ACC112 (cell line): ENCODE data around the gene RRAGB.
"Not testable (repeated sequence)": the region's sequence is repeated elsewhere in the genome, so short reads cannot be mapped to it uniquely, and the experiment has no call there.

Experiments used
- H2AFZ ChIP-seq: fragments of 200-600 bp; sonication (generic); one replicate; pipeline ENCODE4 v1.6.0; 2017; ENCODE audit warnings: antibody characterized with exemption, low read length; ENCODE audit not compliant: unreplicated experiment
- H3K27ac ChIP-seq: fragments of 200-600 bp; sonication (generic); 2 replicates; pipeline ENCODE4 v1.5.1; 2014; ENCODE audit warnings: low read depth, mild to moderate bottlenecking, antibody characterized with exemption, low read length, moderate library complexity
- H3K27me3 ChIP-seq: fragments of 200-600 bp; sonication (generic); 2 replicates; pipeline ENCODE4 v1.6.1; 2014; ENCODE audit warnings: mild to moderate bottlenecking, antibody characterized with exemption, low read length, moderate library complexity, mixed read lengths; ENCODE audit not compliant: insufficient read depth
- H3K36me3 ChIP-seq: fragments of 200-600 bp; sonication (generic); 2 replicates; pipeline ENCODE4 v1.6.1; 2016; ENCODE audit warnings: mild to moderate bottlenecking, antibody characterized with exemption, low read length, moderate library complexity, mixed read lengths; ENCODE audit not compliant: insufficient read depth
- H3K4me1 ChIP-seq: fragments of 200-600 bp; sonication (generic); one replicate; pipeline ENCODE4 v1.6.1; 2016; ENCODE audit warnings: low read length, mixed read lengths; ENCODE audit not compliant: insufficient read depth, unreplicated experiment, control insufficient read depth
- H3K4me3 ChIP-seq: fragments of 200-600 bp; sonication (generic); 2 replicates; pipeline ENCODE4 v1.5.1; 2014; ENCODE audit warnings: mild to moderate bottlenecking, low read depth, low read length
- H3K79me2 ChIP-seq: fragments of 200-600 bp; sonication (generic); one replicate; pipeline ENCODE4 v1.6.0; 2016; ENCODE audit warnings: low read length; ENCODE audit not compliant: control insufficient read depth, unreplicated experiment, insufficient read depth

Gene RRAGB, protein sequence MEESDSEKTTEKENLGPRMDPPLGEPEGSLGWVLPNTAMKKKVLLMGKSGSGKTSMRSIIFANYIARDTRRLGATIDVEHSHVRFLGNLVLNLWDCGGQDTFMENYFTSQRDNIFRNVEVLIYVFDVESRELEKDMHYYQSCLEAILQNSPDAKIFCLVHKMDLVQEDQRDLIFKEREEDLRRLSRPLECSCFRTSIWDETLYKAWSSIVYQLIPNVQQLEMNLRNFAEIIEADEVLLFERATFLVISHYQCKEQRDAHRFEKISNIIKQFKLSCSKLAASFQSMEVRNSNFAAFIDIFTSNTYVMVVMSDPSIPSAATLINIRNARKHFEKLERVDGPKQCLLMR

DNA sequence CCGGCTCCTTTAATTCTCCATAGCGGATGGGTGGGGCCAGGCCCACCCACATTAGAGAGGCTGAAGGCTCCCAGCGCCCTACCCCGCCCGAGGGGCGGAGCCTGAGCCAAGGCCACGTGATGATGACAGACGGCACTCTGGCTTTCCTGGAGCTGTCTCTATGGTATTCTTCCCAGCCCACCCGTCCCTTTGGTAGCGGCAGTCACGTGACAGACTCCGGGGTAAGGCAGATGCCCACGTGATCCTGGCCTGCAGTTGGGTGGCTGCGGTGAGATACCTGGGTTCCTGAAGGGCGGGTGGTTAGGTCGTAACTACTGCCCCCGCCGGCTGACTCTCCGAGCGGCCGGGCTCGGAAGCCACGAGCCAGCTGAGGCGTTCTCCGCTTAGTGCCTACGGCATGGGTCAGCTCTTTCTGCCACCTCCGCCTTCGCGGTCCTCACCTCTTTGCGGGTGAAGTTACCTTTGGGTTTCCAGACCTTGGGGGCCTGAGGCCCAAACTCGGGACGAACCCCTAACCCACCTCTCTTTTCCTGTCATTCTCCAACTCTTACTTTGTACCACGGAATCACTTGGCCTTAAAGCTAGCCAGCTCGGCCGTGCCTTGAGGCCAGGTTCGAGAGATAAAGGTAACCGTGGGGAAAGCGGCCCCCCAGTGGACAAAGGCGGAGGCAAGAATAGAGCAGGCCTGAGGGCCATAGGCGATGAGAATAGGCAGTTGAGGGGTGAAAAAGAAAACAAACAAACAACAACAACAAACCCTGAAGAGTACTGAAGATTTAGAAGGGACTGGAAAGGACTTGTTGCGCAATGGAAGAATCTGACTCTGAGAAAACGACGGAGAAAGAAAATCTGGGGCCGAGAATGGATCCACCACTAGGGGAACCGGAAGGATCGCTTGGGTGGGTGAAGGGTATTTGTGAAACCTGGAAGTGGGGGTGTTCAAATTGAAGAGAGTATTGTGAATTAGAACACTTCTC, at the start of gene RRAGB:
RRAGB (plus strand) TSS at position 229 of the 977 bp plus-strand sequence; CDS start at position 808, 579 bp downstream.
- Histone ChIP-seq H3K36me3 (0 out of 2 replicates have a peak, but pooled peaks cover 3% of the 10 kb centered on the region), H3K79me2 (peaks cover 8% of the 10 kb centered on the region), H3K27ac (peak within 1 kb of the TSS; percentile 73), H3K4me3 (peak within 1 kb of the TSS; percentile 94), H2AFZ (peak within 1 kb of the TSS; percentile 87), H3K27me3 (no peaks in the 10 kb centered on the region), H3K4me1 (peaks cover 7% of the 10 kb centered on the region)

DNA sequence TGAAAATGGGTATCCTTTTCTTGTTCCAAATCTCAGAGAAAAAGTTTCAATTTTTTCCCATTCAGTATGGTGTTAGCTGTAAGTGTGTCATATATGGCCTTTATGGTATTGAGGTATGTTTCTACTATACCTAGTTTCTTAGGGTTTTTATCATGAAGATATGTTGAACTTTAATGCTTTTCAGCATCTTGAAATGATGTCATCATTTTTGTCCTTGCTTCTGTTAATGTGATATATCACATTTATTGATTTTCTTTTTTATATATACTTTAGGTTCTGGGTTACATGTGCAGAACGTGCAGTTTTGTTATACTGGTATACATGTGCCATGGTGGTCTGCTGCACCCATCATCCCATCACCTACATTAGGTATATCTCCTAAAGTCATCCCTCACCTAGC, 49.5 kb upstream of the RRAGB start:
- no peaks in the 10 kb centered on the region for H3K4me1 ChIP-seq
- no peak overlapping the region for H3K27ac ChIP-seq
- no peaks in the 10 kb centered on the region for H3K79me2 ChIP-seq
- H3K4me3 ChIP-seq: no peak overlapping the region
- no peak overlapping the region for H2AFZ ChIP-seq
- no peaks in the 10 kb centered on the region for H3K27me3 ChIP-seq
- no peaks in the 10 kb centered on the region for H3K36me3 ChIP-seq

DNA sequence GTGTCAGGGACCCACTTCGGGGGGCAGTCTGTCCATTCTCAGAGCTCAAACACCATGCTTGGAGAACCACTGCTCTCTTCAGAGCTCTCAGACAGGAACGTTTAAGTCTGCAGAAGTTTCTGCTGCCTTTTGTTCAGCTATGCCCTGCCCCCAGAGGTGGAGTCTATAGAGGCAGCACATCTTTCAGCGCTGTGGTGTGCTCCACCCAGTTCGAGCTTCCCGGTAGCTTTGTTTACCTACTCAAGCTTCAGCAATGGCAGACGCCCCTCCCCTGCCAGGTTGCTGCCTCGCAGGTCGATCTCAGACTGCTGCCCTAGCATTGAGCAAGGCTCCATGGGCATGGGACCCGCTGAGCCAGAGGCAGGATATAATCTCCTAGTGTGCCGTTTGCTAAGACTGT, 29.0 kb upstream of the RRAGB start:
- H3K36me3 ChIP-seq, H3K79me2 ChIP-seq, H2AFZ ChIP-seq, H3K4me1 ChIP-seq, H3K27ac ChIP-seq, H3K4me3 ChIP-seq, H3K27me3 ChIP-seq: not testable (repeated sequence)

DNA sequence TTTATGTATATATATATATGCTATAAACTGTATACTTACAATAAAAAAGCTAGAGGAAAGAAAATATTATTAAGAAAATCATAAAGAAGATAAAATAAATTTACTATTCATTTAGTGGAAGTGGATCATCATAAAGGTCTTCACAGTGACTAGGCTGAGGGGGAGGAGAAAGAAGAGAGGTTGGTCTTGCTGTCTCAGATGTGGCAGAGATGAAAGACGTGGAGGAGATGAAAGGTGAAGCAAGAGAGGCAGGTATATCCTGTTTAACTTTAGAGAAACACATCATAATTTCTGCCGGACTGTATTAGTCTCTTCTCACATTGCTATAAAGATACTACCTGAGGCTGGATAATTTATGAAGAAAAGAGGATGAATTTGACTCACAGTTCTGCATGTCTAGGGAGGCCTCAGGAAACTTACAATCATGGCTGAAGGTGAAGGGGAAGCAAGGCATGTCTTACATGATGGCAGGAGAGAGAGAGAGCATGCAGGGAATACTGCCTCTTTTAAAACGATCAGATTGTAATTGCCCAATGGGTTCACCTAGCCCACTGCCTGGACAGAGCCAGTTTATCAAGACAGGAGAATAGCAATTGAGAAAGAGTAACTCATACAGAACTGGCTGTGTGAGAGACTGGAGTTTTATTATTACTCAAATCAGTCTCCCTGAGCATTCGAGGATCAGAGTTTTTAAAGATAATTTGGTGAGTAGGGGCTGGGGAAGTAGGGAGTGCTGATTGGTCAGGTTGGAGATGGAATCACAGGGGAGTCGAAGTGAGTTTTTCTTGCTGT, 22.1 kb upstream of the RRAGB start:
- Histone ChIP-seq H3K36me3 (no peaks in the 10 kb centered on the region), H3K4me1 (no peaks in the 10 kb centered on the region), H3K4me3 (no peak overlapping the region), H3K27me3 (no peaks in the 10 kb centered on the region), H3K79me2 (no peaks in the 10 kb centered on the region), H2AFZ (no peak overlapping the region), H3K27ac (no peak overlapping the region)

DNA sequence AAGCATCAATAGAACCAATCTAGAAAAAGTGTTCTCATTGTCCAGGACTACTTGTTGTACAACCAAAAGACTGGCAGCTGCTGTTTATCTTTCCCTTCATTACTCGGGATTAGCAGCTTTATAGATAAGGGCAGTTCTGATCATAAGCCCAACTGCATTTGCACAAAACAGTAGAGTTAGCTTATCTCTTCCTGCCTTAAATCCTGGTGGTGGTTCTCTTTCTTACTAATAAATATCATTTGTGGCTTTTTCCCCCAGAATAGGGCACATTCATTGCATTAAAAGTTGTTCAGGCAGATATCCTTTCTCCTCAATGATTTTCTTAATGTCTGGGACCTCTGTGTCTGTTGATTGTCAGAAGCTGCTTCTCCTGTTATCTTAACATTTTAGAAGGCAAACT, 20.2 kb upstream of the RRAGB start:
- Histone ChIP-seq H3K79me2 (no peaks in the 10 kb centered on the region), H3K27me3 (no peaks in the 10 kb centered on the region), H3K4me1 (no peaks in the 10 kb centered on the region), H3K4me3 (no peak overlapping the region), H3K36me3 (no peaks in the 10 kb centered on the region), H2AFZ (no peak overlapping the region), H3K27ac (no peak overlapping the region)

DNA sequence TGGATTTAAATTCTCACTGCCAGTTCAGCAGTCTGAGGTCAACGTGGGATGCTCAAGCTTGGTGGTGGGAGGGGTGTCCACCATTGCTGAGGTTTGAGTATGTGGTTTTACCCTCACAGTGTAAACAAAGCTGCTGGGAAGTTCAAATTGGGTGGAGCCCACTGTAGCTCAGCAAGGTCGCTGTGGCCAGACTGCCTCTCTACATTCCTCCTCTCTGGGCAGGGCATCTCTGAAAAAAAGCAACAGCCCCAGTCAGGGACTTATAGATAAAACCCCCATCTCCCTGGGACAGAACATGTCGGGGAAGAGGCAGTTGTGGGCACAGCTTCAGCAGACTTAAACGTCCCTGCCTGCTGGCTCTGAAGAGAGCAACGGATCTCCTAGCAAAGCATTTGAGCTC, 14.9 kb upstream of the RRAGB start:
- Histone ChIP-seq H3K36me3 (no peaks in the 10 kb centered on the region), H3K27me3 (no peaks in the 10 kb centered on the region), H3K27ac (no peak overlapping the region), H3K4me1 (no peaks in the 10 kb centered on the region), H3K4me3 (no peak overlapping the region), H2AFZ (no peak overlapping the region), H3K79me2 (no peaks in the 10 kb centered on the region)

DNA sequence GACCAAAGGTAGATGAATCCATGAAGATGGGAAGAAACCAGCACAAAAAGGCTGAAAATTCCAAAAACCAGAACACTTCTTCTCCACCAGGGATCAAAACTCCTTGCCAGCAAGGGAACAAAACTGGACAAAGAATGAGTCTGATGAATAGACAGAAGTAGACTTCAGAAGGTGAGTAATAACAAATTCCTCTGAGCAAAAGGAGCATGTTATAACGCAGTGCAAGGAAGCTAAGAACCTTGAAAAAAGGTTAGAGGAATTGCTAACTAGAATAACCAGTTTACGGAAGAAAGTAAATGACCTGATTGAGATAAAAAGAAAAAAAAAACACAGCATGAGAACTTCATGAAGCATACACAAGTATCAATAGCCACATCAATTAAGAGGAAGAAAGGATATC, 14.1 kb upstream of the RRAGB start:
- not testable (repeated sequence) for H2AFZ ChIP-seq, H3K36me3 ChIP-seq, H3K27ac ChIP-seq, H3K4me3 ChIP-seq, H3K27me3 ChIP-seq, H3K4me1 ChIP-seq, H3K79me2 ChIP-seq

DNA sequence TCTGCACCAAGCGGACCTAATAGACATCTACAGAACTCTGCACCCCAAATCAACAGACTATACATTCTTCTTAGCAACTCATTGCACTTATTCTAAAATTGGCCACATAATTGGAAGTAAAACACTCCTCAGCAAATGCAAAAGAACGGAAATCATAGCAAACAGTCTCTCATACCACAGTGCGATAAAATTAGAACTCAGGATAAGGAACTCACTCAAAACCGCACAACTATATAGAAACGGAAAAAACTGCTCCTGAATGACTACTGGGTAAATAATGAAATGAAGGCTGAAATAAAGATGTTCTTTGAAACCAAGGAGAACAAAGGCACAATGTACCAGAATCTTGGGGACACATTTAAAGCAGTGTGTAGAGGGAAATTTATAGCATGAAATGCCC, 12.5 kb upstream of the RRAGB start:
- H3K36me3 ChIP-seq, H3K27ac ChIP-seq, H3K4me3 ChIP-seq, H3K27me3 ChIP-seq, H3K4me1 ChIP-seq, H3K79me2 ChIP-seq, H2AFZ ChIP-seq: not testable (repeated sequence)

DNA sequence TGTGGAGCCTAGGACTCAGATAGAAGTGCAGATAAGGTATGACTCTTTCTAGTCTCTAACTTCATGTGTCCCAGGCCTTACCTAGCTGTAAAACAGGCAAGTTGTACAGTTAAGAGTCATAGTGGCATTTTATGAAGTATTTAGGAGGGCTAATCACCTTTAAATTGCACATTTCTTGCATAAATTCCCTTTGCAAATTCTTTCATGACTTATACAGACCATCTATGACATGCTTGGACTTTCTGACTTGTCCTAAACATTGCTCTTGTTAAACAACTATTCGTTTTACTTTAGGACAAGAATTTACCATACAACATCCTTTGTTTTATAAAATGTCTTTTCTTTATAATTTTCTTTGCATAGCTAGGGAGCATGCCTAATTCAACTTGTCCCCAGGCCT, 7.8 kb upstream of the RRAGB start:
- Histone ChIP-seq H3K36me3 (no peaks in the 10 kb centered on the region), H3K27ac (no peak overlapping the region), H2AFZ (no peak overlapping the region), H3K4me1 (peaks cover 8% of the 10 kb centered on the region), H3K4me3 (no peak overlapping the region), H3K27me3 (no peaks in the 10 kb centered on the region), H3K79me2 (no peaks in the 10 kb centered on the region)

DNA sequence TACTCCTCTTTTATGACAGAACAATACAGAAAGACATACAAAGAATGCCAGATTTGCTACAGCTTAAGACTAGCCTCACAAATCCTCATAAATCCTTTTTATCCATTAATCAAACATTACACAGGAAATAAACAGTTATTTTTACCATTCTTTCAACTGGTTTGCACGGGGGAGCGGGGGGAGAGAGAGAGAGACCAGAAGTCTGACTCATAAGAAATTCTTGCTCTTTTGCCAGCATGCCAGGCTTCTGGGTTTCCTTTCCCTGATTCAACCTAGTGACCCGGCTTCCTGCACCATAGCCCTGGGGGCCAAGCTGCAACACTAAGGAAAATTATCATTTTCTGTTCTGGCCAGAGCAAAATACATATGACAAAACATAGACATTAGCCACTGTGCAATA, 6.8 kb upstream of the RRAGB start:
- Histone ChIP-seq H3K79me2 (no peaks in the 10 kb centered on the region), H3K4me1 (peaks cover 8% of the 10 kb centered on the region), H3K36me3 (no peaks in the 10 kb centered on the region), H2AFZ (no peak overlapping the region), H3K4me3 (no peak overlapping the region), H3K27me3 (no peaks in the 10 kb centered on the region), H3K27ac (peak overlapping the region; percentile 37; the same call in 1 of the 2 replicates)
